Head of caudate nucleus (tissue), 42 donors: ENCODE results near the gene KCNMA1.

ENCODE experiments used
- DNase-seq, 42 donors: peaks; one replicate each; pipeline versions ENCODE4 v3.0.0 to v3.0.0-alpha.2; 2020 to 2021; ENCODE audit warnings: mixed read lengths in 7 of 42
- intact Hi-C: fragments of 100-400 bp; cut with DNase I; formaldehyde crosslinking; loops from one replicate; pipeline ENCODE4 v1.15.0; 2022

KCNMA1 gene

DNA sequence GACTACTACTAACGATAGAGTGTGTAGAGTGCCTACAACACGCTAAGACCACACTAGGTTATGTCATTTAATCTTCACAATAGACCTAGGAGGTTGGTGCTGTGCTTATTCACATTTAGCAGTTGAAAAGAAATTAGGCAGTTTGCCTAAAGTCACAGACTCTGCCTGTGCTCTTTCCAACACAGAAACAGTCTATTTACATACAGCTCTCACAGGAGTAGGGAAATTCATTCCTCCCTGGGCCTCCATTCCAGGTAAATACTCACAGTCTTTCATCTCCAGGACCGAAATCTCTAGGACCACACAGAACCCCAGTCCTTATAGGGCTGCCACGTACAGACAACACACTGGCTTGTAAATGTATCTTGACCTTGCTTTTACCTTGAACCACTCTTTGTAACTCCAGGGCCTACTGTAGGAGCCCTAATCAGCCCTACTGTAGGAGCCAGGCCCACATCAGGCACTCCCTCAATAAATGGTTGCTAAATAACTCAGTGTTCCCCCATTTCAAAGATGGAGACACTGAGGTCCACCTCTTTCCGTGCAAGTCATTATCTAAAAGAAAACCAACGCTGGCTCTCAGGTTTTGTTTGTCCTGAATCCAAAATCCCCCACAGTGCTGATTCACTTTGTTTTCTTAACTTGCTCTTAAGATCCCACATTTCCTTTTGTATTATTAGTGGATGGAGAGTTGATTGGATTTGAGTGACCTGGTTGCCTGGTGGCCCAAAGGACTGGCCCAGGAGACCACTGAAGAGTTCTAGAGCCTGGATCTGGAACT is 146.9 kb downstream of the KCNMA1 start:
- DNase-seq: no peak
- intact Hi-C loops: no loop called here

DNA sequence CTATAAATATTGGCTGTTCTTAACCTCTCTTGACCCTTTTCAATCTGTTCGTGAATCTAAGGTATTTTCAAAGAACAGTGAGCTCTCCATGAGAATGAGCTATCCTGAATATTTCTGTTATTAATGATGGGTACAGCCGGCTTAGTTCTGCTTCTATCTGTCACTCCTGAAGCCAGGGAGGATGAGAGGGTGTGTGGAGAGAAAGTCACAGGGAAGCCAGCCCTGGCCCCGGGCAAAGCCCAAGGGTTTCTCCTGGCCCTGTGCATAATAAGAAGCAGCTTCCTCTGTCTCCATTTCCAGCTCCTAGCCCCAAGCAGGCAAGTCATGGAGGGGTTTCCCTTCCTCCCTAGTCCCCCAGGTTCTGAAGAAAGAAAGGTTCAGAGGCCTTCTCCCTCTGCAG is 151.1 kb downstream of the KCNMA1 start:
- DNase-seq: no peak

DNA sequence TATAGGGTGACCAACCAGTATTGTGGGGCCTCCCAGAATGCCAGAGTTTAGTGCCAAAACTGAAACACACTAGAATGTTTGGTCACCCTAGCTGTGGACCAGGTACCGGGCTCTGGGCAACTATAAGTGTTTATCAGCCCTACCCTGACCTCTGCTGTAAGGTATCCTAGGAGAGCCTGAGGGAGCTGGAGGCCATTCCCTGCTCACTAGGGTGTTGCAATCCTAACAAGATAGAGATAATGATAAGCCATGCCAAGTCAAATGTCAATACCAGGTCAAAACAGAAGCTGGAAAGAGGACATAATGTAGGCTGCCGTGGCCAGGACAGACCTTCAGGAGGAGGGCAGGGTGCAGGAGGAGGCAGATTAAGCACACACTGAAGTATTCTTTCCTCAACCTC is 151.8 kb downstream of the KCNMA1 start:
- intact Hi-C loops: no loop called here
- DNase-seq: no peak

More for the DNA sequence above, 151.1 kb downstream of the KCNMA1 start:
- intact Hi-C loops: no loop called here

DNA sequence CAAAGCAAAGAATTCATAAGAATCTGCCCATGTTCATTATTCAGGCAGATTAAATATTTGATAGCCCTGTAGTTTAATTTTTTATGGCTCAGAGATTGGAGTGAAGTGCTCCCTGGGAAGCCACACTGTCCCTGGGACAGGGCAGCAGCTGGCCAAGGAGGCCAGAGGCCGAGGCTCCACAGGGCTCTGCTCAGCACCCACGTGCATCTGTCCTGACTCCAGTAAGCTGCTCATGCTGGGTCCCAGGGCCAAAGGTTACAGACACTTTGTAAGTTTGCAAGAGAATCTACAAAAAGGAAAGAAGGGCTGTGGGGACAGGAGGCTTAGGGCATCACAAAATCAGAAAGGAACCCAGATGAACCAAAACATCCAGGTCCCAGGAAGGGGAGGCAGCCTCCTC is 155.5 kb downstream of the KCNMA1 start:
- DNase-seq: no peak

DNA sequence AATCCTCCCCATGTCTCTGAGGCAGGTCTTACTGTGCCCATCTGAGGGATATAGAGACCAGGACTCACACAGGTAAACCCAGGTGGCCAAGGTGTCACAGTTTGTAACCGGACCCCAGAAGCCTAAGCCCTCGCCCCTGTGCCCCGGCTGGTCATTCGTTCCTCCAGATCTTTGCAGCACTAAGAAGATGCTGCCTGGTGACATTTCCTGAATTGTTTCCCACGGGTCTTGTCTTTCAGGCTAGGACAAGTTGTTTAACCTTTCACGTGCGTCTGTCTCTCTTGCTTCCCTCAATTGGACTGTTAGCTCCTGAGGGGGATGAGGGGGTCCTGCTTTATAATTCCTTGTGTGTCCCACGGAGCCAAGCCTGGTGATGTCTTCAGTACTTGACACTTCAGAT is 158.0 kb downstream of the KCNMA1 start:
- DNase-seq: no peak
- intact Hi-C loops: no loop called here

More for the DNA sequence above, 155.5 kb downstream of the KCNMA1 start:
- intact Hi-C loops: no loop called here

DNA sequence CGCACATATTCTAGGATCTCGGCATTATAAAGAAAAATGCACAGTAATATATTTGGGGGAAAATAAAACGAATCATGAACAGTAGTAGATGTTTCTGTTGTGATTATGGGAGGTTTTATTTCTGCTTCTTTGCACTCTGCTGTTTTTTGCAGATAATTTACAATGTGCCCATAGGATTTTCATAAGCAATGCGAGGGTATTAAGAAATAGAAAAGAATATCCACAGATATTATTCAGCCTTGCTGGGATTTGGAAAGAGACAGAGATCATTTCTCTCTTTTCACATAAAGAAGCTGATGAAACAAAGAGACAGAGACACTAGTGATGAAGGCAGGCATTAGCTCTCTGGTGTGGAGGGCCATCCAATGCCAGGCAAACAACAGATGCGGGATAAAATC is 158.6 kb downstream of the KCNMA1 start:
- DNase-seq: no peak
- intact Hi-C loops: no loop called here

DNA sequence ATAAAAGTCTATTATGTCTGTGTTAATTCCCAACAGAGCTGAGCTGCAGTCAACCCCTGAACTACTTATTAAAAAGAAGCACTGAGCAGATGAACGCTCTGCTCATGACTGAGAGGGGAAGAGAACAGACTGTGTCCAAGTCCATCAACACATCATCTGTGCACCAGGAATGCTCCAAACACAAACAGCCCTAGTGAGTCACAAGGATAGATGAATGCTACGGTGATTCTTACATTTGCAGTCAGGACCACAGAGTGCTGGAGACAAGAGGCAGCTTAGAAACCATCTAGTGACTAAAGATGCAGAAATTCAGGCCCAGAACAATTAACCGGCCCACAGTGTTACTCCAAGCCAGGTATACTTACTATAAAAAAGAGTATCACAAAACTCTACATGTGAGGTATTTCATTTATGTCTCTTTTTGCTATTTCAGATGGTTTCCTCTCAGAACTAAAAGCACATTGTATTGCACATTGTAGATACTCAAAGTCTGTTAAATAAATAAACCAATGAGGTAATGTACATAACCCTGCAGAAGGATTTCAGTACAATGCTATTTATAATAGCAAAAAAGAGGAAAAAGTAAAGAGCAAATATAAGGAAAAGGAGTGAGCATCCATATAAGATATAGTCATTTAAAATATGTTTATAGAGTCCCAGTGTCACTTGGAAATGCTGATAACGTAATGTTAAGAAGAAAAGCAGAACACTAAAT is 159.2 kb downstream of the KCNMA1 start:
- intact Hi-C loops: no loop called here
- peak in 3 of 42 donors; percentile 10 to 65 (median 19) for DNase-seq

DNA sequence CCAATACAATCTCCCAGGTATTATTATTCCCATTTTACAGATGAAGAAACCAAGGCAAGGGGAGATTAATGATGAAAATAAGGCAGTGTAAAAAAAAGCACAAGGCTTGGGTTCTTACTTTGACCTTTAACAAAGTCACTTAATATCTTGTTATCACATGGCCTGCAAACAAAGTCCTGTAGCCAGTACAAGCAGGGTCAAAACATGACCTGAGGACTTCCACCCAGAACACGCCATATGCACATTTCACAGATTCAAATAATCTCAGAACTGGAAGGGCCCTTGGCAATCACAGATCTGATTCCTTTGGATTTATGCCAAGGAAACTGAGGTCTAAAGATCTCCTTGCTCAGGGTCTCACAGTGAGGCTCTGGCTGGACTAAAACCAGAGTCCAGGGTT is 162.1 kb downstream of the KCNMA1 start:
- DNase-seq: no peak
- intact Hi-C loops: no loop called here

DNA sequence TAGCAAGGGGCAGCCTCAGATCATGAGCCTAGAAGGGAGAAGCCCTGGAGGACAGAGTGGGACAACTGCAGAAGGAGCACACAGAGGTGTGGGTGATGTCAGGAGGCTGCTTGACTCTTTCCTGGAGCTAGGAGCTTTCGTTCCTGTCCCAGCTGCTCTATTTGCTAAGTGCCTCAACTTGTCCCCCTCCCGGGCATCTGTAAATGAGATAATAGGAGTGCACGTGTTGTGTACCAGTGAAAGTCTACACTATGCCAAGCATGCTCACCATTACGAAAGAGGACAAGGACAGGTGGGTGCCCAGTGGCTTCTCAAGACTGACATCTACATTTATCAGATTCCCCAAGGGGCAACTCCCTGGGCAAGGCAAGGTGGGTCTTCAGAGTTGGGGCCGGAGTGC is 162.7 kb downstream of the KCNMA1 start:
- no peak for DNase-seq
- intact Hi-C loops: no loop called here

DNA sequence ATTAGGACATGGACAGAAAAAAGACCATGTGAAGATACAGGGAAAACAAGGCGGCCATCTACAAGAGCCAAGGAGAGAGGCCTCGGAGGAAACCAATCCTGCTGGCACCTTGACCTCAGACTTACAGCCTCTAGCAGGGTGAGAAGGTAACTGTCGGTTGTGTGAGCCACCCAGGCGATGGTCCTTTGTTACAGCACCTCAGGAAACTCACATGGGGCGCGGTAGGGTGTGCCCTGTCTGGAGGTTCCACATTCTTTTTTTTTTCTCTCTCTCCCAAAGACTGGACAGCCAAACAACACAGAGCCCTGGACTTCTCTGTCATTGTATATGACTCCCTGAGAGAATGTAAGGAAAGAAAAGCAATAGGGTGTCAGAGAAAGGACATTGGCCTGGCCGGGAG is 163.2 kb downstream of the KCNMA1 start:
- DNase-seq: no peak
- intact Hi-C loops: no loop called here

DNA sequence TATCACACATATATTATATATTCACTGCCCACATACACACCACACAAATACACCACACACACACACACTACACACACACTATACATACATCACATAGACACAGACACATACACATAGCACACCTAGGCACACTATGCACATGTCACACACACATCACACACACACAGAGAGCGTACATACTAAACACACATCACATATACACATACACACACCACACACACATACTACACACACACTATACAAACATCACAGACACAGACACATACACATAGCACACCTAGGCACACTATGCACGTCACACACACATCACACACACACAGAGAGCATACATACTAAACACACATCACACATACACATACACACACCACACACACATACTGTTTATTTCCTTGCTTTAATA is 165.5 kb downstream of the KCNMA1 start:
- intact Hi-C loops: no loop called here
- DNase-seq: no peak

DNA sequence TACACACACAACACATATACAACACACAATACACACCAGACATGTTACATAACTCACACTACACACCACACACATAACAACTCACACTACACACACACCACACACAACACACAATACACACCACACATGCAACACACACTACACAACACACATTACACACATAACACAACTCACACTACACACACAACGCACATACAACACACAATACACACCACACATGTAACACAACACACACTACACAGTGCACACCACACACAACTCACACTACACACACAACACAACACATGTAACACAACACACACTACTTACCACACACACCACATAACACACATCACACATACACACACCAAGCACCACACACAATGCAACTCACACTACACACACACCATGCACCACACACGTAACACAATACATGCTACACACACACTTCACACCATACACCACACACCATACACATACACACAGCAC is 166.5 kb downstream of the KCNMA1 start:
- DNase-seq: no peak
- intact Hi-C loops: no loop called here

DNA sequence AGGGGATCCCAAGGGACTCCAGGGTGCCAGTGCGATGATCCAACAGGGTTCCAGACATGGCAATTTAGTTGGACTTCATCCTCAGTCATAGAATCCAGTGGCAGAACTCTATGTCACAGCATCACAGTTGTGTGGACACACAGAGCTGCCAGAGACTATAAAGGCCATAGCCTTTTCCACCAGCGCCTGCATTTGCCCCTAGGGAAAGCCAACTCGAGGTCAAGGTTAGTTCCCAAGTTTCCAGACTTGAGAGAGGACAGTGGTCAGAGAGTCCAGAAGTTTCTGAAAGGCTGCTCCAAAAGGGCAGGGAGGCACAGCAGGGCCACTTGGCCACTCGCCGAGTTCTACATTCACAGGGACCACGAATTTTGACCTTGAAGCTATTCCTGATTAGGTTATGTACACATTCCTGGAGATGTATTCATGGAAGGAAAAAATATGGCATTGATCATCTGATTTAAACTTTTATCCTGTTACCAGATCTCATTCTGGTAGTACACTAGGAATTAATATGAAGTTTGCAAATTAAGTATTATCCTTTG is 170.1 kb downstream of the KCNMA1 start:
- DNase-seq: no peak
- intact Hi-C loops: no loop called here

DNA sequence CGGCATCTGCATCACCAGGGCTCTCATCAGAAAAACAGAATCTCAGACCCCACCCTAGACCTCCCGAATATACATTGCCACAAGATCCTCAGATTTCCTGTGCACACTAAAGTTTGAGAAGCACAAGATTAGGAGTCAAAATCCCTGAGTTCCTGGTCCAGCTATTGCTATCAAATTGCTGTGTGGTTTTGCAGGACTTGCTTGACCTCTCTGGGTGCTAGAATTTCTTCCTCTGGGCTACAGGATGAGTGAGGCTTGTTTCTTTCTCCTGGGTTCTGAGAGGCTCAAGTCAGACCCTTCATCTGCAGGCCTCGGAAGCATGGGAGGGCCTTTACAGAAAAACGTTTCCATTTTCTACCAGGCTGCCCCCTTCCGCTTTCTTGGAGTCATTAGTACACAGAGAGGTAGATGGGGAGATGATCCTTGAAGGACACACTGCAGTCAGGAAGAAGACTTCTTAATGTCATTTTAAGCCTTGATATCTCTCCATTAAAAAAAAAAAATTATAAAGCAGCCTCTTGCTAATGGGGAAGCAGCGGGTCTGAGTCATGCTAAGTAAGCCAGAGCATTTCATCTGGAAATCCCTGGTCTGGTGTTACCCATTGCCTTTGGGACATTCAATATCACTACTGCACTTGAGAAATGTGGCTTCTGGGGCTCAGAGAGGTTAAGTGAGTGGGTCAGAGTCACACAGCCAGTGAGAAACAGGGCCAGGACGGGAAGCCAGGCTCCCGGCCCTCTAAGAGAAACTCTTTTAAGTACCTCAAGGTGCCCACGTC is 173.5 kb downstream of the KCNMA1 start:
- intact Hi-C loops: no loop called here
- DNase-seq: no peak

DNA sequence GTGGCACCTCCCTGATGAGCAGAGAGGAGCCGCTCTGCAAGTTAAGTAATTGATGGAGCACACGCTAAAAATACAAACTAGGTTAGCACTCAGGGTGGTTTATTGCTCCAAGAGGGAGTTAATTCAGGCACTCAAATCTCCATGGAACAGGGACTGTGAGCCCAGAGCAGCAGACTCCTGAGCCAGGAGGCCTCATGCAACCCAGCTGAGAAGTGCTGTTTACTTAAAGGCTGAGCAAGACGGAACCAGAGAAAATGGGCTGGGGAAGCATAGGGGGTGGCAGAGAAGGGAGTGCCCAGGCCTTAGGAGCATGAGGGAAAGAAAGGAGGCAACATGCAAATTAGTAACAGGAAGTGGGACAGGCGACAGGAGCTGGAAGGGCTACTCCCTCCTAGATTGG is 174.1 kb downstream of the KCNMA1 start:
- intact Hi-C loops: no loop called here
- peak in 23 of 42 donors; percentile 5 to 62 (median 32) for DNase-seq

DNA sequence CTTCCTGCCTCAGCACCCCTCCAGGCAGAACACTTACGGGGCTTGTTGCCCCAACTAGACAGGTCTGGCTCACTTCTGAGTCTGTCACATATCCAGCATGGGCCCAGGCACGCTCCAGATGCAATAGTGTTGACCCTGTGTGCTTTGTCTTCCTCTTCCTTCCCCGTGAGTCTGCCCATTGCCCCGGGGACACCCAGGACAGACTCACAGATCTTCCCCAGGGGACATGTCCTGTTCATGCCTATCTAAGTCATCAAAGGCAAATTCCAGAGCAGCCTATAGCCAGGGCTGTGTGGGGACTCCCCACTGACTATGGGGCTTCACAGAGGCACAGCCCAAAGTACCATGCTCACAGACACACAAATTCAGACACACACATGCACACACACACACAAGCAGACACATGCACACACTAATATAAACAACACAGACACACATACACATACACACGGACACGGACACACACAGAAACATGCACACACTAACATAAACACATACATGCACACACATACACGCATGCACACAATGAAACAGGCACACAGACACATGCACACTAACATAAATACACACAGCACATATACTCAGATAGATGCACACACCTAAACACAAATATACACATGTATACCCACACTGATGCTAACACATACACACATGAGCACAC is 175.8 kb downstream of the KCNMA1 start:
- intact Hi-C loops: no loop called here
- DNase-seq: no peak

DNA sequence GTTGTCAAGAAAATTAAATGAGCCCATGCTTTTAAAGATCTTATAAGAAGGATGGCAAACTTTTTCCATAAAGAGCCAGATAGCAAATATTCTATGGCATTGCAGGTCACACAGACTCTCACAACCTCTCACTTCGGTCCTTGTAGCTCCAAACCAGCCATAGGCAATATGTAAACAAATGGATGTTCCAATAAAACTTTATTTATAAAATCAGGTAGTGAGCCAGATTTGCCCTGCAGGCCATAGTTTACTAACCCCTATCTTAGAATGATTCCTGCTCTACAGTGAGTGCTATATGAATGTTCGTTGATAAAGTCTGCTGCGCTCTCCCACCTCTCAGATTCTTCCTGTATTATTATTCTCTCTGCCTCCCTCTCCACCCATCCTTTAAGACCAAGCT is 177.7 kb downstream of the KCNMA1 start:
- intact Hi-C loops: no loop called here
- no peak for DNase-seq

DNA sequence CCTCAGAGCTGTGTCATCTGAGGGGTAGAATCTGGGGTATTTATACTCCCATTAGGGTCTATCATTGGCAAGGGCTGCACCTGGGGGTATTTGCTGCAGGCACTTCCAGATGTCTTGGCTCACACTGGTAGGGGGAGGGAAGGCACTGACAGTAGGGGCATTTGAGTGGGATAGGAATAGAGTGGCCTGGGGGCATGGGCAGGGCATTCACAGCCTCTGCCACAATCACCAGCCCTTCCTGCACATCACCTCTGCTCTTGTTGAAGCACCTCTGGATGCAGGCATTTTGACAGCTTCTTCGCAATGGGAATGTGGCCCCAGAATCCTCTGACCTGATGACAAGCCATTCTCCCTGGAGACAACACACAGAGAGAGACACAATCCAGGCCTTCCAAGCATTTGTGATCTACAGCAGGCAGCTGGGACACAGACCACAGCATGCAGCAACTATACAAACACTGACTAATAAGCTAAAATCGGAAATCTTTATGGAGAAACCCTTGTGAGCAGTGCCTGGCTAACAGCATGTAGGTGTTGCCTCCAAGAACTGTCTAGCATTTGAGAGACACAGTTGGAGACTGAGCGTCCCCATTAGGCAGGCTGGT is 178.5 kb downstream of the KCNMA1 start:
- intact Hi-C loops: no loop called here
- no peak for DNase-seq

DNA sequence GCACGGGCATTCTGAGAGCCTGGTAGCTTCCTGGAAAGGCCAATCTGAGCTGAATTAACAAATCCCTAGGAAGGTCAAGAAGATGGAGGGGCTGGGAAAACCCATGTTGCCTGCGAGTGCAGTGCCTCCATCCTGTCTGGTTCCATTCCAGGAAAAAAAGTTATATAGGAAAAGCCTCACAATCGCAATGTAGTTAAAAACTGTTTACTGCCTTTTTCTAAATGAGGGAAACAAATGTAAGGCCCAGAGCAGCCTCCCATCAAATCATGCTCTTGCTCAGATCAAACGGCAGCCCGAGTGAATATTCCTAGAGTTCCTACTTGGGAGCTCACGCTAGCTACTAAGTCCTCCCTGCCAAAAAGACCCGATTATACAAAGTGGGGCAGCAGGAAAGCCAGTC is 179.9 kb downstream of the KCNMA1 start:
- intact Hi-C loops: no loop called here
- DNase-seq: no peak
